Neural cell (in vitro differentiated cells): ENCODE measurements around the gene PLEKHG5. TPM values are rescaled to one million over a fixed set of nuclear protein-coding genes. Genes with fewer than 3 reads are reported as not detected.

Experiments used
- H2AFZ ChIP-seq: fragments of 200-600, 300-800 bp; sonication (generic), shearing (Covaris generic); 2 replicates; pipeline ENCODE4 v1.6.0; 2014; ENCODE audit warnings: low read depth, mild to moderate bottlenecking, antibody characterized with exemption, low read length, moderate library complexity
- H3F3A ChIP-seq: fragments of 200-600 bp; shearing (Covaris generic); 2 replicates; pipeline ENCODE4 v1.6.1; 2016; ENCODE audit warnings: mild to moderate bottlenecking, moderate library complexity, mixed read lengths, antibody characterized with exemption, low read length; ENCODE audit not compliant: insufficient read depth, poor library complexity, severe bottlenecking
- H3K27ac ChIP-seq: fragments of 200-600, 300-800 bp; sonication (generic), shearing (Covaris generic); 2 replicates; pipeline ENCODE4 v1.5.1; 2014; ENCODE audit warnings: mild to moderate bottlenecking, low read length, moderate library complexity
- H3K27me3 ChIP-seq: fragments of 300-800, 200-600 bp; sonication (generic), shearing (Covaris generic); 2 replicates; pipeline ENCODE4 v1.6.0; 2014; ENCODE audit warnings: mild to moderate bottlenecking, low read depth, low read length, moderate library complexity; ENCODE audit not compliant: insufficient read depth
- H3K36me3 ChIP-seq: fragments of 300-800, 200-600 bp; sonication (generic), shearing (Covaris generic); 2 replicates; pipeline ENCODE4 v1.5.1; 2014; ENCODE audit warnings: mild to moderate bottlenecking, antibody characterized with exemption, low read length, moderate library complexity; ENCODE audit not compliant: insufficient read depth
- H3K4me2 ChIP-seq: fragments of 300-800, 200-600 bp; sonication (generic), shearing (Covaris generic); 2 replicates; pipeline ENCODE4 v1.6.0; 2014; ENCODE audit warnings: mild to moderate bottlenecking, low read length
- H3K4me3 ChIP-seq: fragments of 300-800, 200-600 bp; sonication (generic), shearing (Covaris generic); 2 replicates; pipeline ENCODE4 v1.5.1; 2014; ENCODE audit warnings: mild to moderate bottlenecking, low read length, moderate library complexity
- H3K79me2 ChIP-seq: fragments of 200-600 bp; shearing (Covaris generic); replicated peaks from 2 replicates; pipeline ENCODE4 v1.6.0; 2014; ENCODE audit warnings: mild to moderate bottlenecking, low read length, moderate library complexity; ENCODE audit not compliant: insufficient read depth
- H3K9ac ChIP-seq: fragments of 300-800, 200-600 bp; sonication (generic), shearing (Covaris generic); 2 replicates; pipeline ENCODE4 v1.6.1; 2016; ENCODE audit warnings: mild to moderate bottlenecking, low read length, mixed read lengths
- H3K9me2 ChIP-seq: fragments of 200-600 bp; shearing (Covaris generic); 2 replicates; pipeline ENCODE4 v1.6.1; 2016; ENCODE audit warnings: mild to moderate bottlenecking, low read length, mixed read lengths; ENCODE audit not compliant: insufficient read depth
- H3K9me3 ChIP-seq: fragments of 200-600, 300-800 bp; sonication (generic), shearing (Covaris generic); 2 replicates; pipeline ENCODE4 v1.6.1; 2016; ENCODE audit warnings: mild to moderate bottlenecking, mixed run types, low read length, moderate library complexity, mixed read lengths
- H4K20me1 ChIP-seq: fragments of 200-600 bp; shearing (Covaris generic); 2 replicates; pipeline ENCODE4 v1.6.1; 2016; ENCODE audit warnings: mild to moderate bottlenecking, mixed run types; ENCODE audit not compliant: insufficient read depth
- EP300 ChIP-seq: fragments of 450-650 bp; conservative IDR thresholded peaks from 2 replicates; pipeline ENCODE4 v1.6.1; 2014; ENCODE audit warnings: antibody characterized with exemption, mild to moderate bottlenecking, moderate library complexity; ENCODE audit not compliant: poor library complexity, severe bottlenecking
- EZH2 ChIP-seq: fragments of 200-600, 300-800 bp; shearing (Covaris generic), sonication (generic); IDR thresholded peaks from 2 replicates; pipeline ENCODE4 v1.6.1; 2014; ENCODE audit warnings: antibody characterized with exemption, low read length, borderline replicate concordance, mild to moderate bottlenecking; ENCODE audit not compliant: insufficient read depth, poor library complexity, severe bottlenecking
- MXI1 ChIP-seq: fragments of 450-650 bp; conservative IDR thresholded peaks from 2 replicates; pipeline ENCODE4 v1.6.1; 2014; ENCODE audit warnings: antibody characterized with exemption, mild to moderate bottlenecking; ENCODE audit not compliant: poor library complexity, severe bottlenecking
- POLR2AphosphoS5 ChIP-seq: IDR thresholded peaks from 2 replicates; pipeline ENCODE4 v1.6.1; 2012
- RAD21 ChIP-seq: fragments of 450-650 bp; conservative IDR thresholded peaks from 2 replicates; pipeline ENCODE4 v1.6.1; 2014; ENCODE audit warnings: antibody characterized with exemption, mild to moderate bottlenecking, moderate library complexity
- SMC3 ChIP-seq: fragments of 450-650 bp; conservative IDR thresholded peaks from 2 replicates; pipeline ENCODE4 v1.6.1; 2014; ENCODE audit warnings: antibody characterized with exemption, mild to moderate bottlenecking, moderate library complexity; ENCODE audit not compliant: poor library complexity
- TAF1 ChIP-seq: IDR thresholded peaks from 2 replicates; pipeline ENCODE4 v1.6.1; 2012; ENCODE audit warnings: low read depth
- polyA plus RNA-seq: library from polyadenylated mRNA; depleted of rRNA; stranded (reverse); fragments of >200 nt; gene quantifications from 2 replicates; pipeline ENCODE4 v1.2.3, GENCODE V29; 2014
- TF ChIP-seq, protein P1 (sequence below): fragments of 450-650 bp; IDR thresholded peaks from 2 replicates; pipeline ENCODE4 v1.5.1; 2014; ENCODE audit warnings: antibody characterized with exemption, mild to moderate bottlenecking, moderate library complexity; ENCODE audit not compliant: poor library complexity, severe bottlenecking
- TF ChIP-seq, protein P2 (sequence below): IDR thresholded peaks from 2 replicates; pipeline ENCODE4 v1.6.1; 2012; ENCODE audit warnings: borderline replicate concordance

PLEKHG5 gene
- polyA plus RNA-seq, 1 donor from 2014 or later: 24.0 TPM

GRCh38 chr1:6511056-6511455, 19.6 kb upstream of the PLEKHG5 start:
- no peaks in the 10 kb centered on the region for H3K27me3 ChIP-seq
- H3K36me3 ChIP-seq: no peaks in the 10 kb centered on the region
- H3K27ac ChIP-seq: no peak overlapping the region
- H3F3A ChIP-seq: no peaks in the 10 kb centered on the region
- TF ChIP-seq SMC3 (no peak), EP300 (no peak), EZH2 (no peak), POLR2AphosphoS5 (no peak), MXI1 (no peak), RAD21 (no peak)
- TF ChIP-seq, protein P1, sequence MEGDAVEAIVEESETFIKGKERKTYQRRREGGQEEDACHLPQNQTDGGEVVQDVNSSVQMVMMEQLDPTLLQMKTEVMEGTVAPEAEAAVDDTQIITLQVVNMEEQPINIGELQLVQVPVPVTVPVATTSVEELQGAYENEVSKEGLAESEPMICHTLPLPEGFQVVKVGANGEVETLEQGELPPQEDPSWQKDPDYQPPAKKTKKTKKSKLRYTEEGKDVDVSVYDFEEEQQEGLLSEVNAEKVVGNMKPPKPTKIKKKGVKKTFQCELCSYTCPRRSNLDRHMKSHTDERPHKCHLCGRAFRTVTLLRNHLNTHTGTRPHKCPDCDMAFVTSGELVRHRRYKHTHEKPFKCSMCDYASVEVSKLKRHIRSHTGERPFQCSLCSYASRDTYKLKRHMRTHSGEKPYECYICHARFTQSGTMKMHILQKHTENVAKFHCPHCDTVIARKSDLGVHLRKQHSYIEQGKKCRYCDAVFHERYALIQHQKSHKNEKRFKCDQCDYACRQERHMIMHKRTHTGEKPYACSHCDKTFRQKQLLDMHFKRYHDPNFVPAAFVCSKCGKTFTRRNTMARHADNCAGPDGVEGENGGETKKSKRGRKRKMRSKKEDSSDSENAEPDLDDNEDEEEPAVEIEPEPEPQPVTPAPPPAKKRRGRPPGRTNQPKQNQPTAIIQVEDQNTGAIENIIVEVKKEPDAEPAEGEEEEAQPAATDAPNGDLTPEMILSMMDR: no peak
- no peak overlapping the region for H2AFZ ChIP-seq
- H3K9ac ChIP-seq: no peak overlapping the region
- no peak overlapping the region for H3K4me2 ChIP-seq
- H3K9me2 ChIP-seq: no peaks in the 10 kb centered on the region
- H4K20me1 ChIP-seq: no peaks in the 10 kb centered on the region
- H3K9me3 ChIP-seq: no peaks in the 10 kb centered on the region
- no peaks in the 10 kb centered on the region for H3K79me2 ChIP-seq
- H3K4me3 ChIP-seq: no peak overlapping the region

DNA sequence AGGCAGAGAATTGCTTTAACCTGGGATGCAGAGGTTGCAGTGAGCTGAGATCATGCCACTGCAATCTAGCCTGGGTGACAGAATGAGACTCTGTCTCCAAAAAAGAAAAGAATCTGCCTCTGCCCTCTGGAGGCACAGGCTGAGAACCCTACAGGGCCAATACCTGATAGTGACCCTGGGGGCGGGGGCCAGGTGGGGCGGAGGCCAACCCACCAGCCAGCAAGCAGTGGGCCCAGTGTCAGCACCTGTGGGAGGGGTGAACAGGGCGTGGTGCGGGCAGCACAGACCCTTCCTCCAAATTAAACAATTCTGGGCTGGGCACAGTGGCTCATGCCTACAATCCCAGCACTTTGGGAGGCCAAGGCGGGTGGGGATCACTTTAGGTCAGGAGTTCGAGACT, 19.0 kb upstream of the PLEKHG5 start:
- no peaks in the 10 kb centered on the region for H3K9me3 ChIP-seq
- H3K9me2 ChIP-seq: no peaks in the 10 kb centered on the region
- H3K27me3 ChIP-seq: no peaks in the 10 kb centered on the region
- no peak overlapping the region for H2AFZ ChIP-seq
- no peak overlapping the region for H3K4me3 ChIP-seq
- H3K4me2 ChIP-seq: no peak overlapping the region
- no peaks in the 10 kb centered on the region for H3K36me3 ChIP-seq
- TF ChIP-seq, protein P2, sequence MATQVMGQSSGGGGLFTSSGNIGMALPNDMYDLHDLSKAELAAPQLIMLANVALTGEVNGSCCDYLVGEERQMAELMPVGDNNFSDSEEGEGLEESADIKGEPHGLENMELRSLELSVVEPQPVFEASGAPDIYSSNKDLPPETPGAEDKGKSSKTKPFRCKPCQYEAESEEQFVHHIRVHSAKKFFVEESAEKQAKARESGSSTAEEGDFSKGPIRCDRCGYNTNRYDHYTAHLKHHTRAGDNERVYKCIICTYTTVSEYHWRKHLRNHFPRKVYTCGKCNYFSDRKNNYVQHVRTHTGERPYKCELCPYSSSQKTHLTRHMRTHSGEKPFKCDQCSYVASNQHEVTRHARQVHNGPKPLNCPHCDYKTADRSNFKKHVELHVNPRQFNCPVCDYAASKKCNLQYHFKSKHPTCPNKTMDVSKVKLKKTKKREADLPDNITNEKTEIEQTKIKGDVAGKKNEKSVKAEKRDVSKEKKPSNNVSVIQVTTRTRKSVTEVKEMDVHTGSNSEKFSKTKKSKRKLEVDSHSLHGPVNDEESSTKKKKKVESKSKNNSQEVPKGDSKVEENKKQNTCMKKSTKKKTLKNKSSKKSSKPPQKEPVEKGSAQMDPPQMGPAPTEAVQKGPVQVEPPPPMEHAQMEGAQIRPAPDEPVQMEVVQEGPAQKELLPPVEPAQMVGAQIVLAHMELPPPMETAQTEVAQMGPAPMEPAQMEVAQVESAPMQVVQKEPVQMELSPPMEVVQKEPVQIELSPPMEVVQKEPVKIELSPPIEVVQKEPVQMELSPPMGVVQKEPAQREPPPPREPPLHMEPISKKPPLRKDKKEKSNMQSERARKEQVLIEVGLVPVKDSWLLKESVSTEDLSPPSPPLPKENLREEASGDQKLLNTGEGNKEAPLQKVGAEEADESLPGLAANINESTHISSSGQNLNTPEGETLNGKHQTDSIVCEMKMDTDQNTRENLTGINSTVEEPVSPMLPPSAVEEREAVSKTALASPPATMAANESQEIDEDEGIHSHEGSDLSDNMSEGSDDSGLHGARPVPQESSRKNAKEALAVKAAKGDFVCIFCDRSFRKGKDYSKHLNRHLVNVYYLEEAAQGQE: no peak
- TF ChIP-seq, protein P1: no peak
- no peak for TF ChIP-seq TAF1
- no peak for TF ChIP-seq POLR2AphosphoS5
- TF ChIP-seq EZH2: no peak
- no peak for TF ChIP-seq SMC3
- TF ChIP-seq EP300: no peak
- no peak for TF ChIP-seq MXI1
- no peak for TF ChIP-seq RAD21
- no peaks in the 10 kb centered on the region for H3F3A ChIP-seq
- H3K79me2 ChIP-seq: no peaks in the 10 kb centered on the region
- no peak overlapping the region for H3K27ac ChIP-seq
- H3K9ac ChIP-seq: no peak overlapping the region
- no peaks in the 10 kb centered on the region for H4K20me1 ChIP-seq
